ENCODE data around the gene PRRC2B. TPM values are rescaled to one million over a fixed set of nuclear protein-coding genes. Genes with fewer than 3 reads are reported as not detected.

Gene PRRC2B
- total and polyA plus RNA-seq, 2 of the 8 experiments (the other 6 are each of a cell fraction or from before 2014, with no cell fraction given), result 37.3 to 249 TPM

- TF ChIP-seq CTCF (IDR thresholded peaks at IDR 0.05; ENCODE audit: control extremely low read depth in 1 of 3, insufficient read depth in 1 of 3, low read depth in 1 of 3, low read length in 3 of 3), result peak; percentile 81 to 90 (median 85)
- TF ChIP-seq KDM5A (IDR thresholded peaks at IDR 0.05; ENCODE audit: low read length), result no peak
- TF ChIP-seq GABPA (IDR thresholded peaks at IDR 0.05; ENCODE audit: borderline replicate concordance, insufficient read depth, low read length), result 0 out of 2 replicates have a peak, but pooled peaks have one; percentile 49
- TF ChIP-seq JUND (IDR thresholded peaks at IDR 0.05; ENCODE audit: low read length), result no peak
- 0 out of 2 replicates have a peak, but pooled peaks have one; percentile 57 for TF ChIP-seq ATF2 (IDR thresholded peaks at IDR 0.05; ENCODE audit: low read length)
- TF ChIP-seq CHD2 (IDR thresholded peaks at IDR 0.05; ENCODE audit: low read length), result 0 out of 2 replicates have a peak, but pooled peaks have one; percentile 7
- 0 out of 2 replicates have a peak, but pooled peaks have one; percentile 56 for TF ChIP-seq TBP (IDR thresholded peaks at IDR 0.05; ENCODE audit: low read depth, low read length)
- TF ChIP-seq POLR2AphosphoS5 (IDR thresholded peaks at IDR 0.05; ENCODE audit: low read depth, low read length), result no peak
- TF ChIP-seq RBBP5 (IDR thresholded peaks at IDR 0.05; ENCODE audit: borderline replicate concordance, low read depth, low read length), result peak; percentile 81; the same call in 1 of the 2 replicates
- TF ChIP-seq RAD21 (IDR thresholded peaks at IDR 0.05 in 1 of 2, conservative IDR thresholded peaks at IDR 0.05 in 1 of 2; ENCODE audit: low read depth in 2 of 2, low read length in 2 of 2), result peak; percentile 83 to 87
- no peak for TF ChIP-seq EZH2 (IDR thresholded peaks at IDR 0.05; ENCODE audit: low read depth, low read length, severe bottlenecking)
- peak in 1 of 2 experiments; percentile 50; a peak in 1 of 3 replicates for TF ChIP-seq POLR2A (IDR thresholded peaks at IDR 0.05; ENCODE audit: control extremely low read depth in 1 of 2, low read depth in 2 of 2, low read length in 2 of 2)
- TF ChIP-seq CTBP2 (IDR thresholded peaks at IDR 0.05; ENCODE audit: borderline replicate concordance, insufficient read depth, insufficient read length, low read length), result peak; percentile 59
- peak; percentile 34 for TF ChIP-seq KDM4A (IDR thresholded peaks at IDR 0.05; ENCODE audit: low read depth, low read length, severe bottlenecking)
- TF ChIP-seq SP2 (IDR thresholded peaks at IDR 0.05; ENCODE audit: low read length), result no peak
- TF ChIP-seq E2F6 (IDR thresholded peaks at IDR 0.05), result peak; percentile 56; the same call in 1 of the 2 replicates
- peak; percentile 69 for TF ChIP-seq ASH2L (IDR thresholded peaks at IDR 0.05; ENCODE audit: low read length)
- TF ChIP-seq BCL11A (IDR thresholded peaks at IDR 0.05; ENCODE audit: low read depth in 2 of 2, low read length in 2 of 2), result no peak
These were observed 43.9 kb upstream of the PRRC2B start (continued) for GRCh38 chr9:131349881-131350563.

Data from H1 (cell line).